ENCODE measurements around the gene KCNQ1. TPM values are rescaled to one million over a fixed set of nuclear protein-coding genes. Genes with fewer than 3 reads are reported as not detected.
A peak's percentile ranks its signal among the peaks of the same experiment; 100 is the strongest.

Gene KCNQ1
- total and polyA plus RNA-seq, 9 of the 15 experiments (the other 6 are each of a cell fraction or from before 2014, with no cell fraction given): 0.44 TPM; not detected in 8

DNA sequence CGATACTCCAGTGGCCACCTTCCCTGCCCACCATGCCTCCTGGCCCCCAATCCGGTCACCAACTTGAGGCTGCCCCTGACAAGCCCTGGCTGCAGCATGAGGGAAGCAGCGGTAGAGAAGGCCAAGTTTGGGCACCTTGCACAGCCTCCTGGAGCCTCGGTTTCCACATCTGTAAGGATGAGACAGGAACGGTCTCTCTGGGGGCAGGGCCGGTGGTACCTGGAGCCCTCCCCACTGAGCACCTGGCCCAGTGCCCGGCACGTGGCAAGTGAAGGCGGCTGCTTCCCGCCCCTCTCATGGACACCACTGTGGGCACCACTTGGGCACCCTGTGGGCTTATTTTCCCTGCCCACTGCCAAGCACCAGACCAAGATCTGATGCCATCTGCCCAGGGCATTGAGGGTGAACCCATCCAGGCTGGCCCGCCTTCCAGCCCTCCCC is 363.0 kb downstream of the KCNQ1 start (continued):
- TF ChIP-seq HEY1 (CRISPR knock-in tag; IDR thresholded peaks at IDR 0.05; ENCODE audit: borderline replicate concordance) (no peak), ESRRA (IDR thresholded peaks at IDR 0.05; ENCODE audit: borderline replicate concordance, low read depth) (no peak)

GRCh38 chr11:2808850-2809846 is 364.3 kb downstream of the KCNQ1 start:
- H4K20me1 ChIP-seq (replicated peaks; ENCODE audit: control insufficient read depth, insufficient read depth, low read length): no peaks in the 10 kb centered on the region
- no TSS peak for BruUV-seq (replicated peaks)
- ChIA-PET POLR2A (interaction anchor here (0.6 kb wide), 1 partner anchor 26 kb away, joined by 3 read pairs; no protein-coding TSS in a partner anchor), CTCF (ENCODE audit: low intra/inter-chr PET ratio) (no interaction called here)
- no peaks in the 10 kb centered on the region for H3K36me3 ChIP-seq (ENCODE audit: control insufficient read depth, insufficient read depth, low read length)
- in situ Hi-C loops (cut with MboI) (no loop called here), intact Hi-C loops (cut with micrococcal nuclease) (no loop called here)
- H3K9ac ChIP-seq (ENCODE audit: insufficient read depth in 1 of 2, low read depth in 2 of 2, low read length in 2 of 2): no peak overlapping the region
- H3K4me1 ChIP-seq (replicated peaks in 1 of 2; ENCODE audit: control insufficient read depth in 2 of 2, insufficient read depth in 2 of 2, low read length in 2 of 2): peaks cover 19 to 56% of the 10 kb centered on the region in 2 experiments
- 18% methylated on average over 15 of the region's 15 CpGs for WGBS (ENCODE audit: insufficient coverage, low coverage, missing lambda C conversion rate)
- no peak overlapping the region for H3K4me3 ChIP-seq
- FAIRE-seq (no peak), DNase-seq (ENCODE audit: extremely low read depth in 1 of 4, low spot score in 3 of 4) (no peak), ATAC-seq (no peak)
- 0 out of 2 replicates have a peak, but pooled peaks cover 6% of the 10 kb centered on the region for H3K9me3 ChIP-seq (replicated peaks; ENCODE audit: control insufficient read depth, insufficient read depth, low read depth, low read length)
- H3K9me1 ChIP-seq (ENCODE audit: control insufficient read depth, insufficient read depth, low read length): no peaks in the 10 kb centered on the region
- no peak overlapping the region for H3K4me2 ChIP-seq (ENCODE audit: insufficient read depth, low read length)
- no peak overlapping the region for H2AFZ ChIP-seq (ENCODE audit: low read depth, low read length)
- no peak overlapping the region for H3K27ac ChIP-seq (ENCODE audit: extremely low read depth, low read depth, low read length)
- H3K79me2 ChIP-seq (ENCODE audit: control insufficient read depth, insufficient read depth, low read length): no peaks in the 10 kb centered on the region
- peaks cover 2 to 10% of the 10 kb centered on the region in 2 experiments; a peak in 1 of 5 replicates for H3K27me3 ChIP-seq (ENCODE audit: control insufficient read depth in 2 of 2, insufficient read depth in 2 of 2, low read length in 2 of 2)
- no peak for TF ChIP-seq DACH1 (IDR thresholded peaks at IDR 0.05; ENCODE audit: partially characterized antibody)
- no peak for TF ChIP-seq ZFP30 (CRISPR knock-in tag; IDR thresholded peaks at IDR 0.05; ENCODE audit: borderline replicate concordance)
- TF ChIP-seq ZNF561 (CRISPR knock-in tag; conservative IDR thresholded peaks at IDR 0.05): no peak
- TF ChIP-seq ZBED1 (IDR thresholded peaks at IDR 0.05): no peak
- no peak for TF ChIP-seq BMI1 (IDR thresholded peaks at IDR 0.05; ENCODE audit: low read length)
- TF ChIP-seq NFIC (IDR thresholded peaks at IDR 0.05): peak; percentile 39; the same call in 1 of the 2 replicates
- TF ChIP-seq L3MBTL2 (IDR thresholded peaks at IDR 0.05): peak; percentile 80
- TF ChIP-seq BHLHE40 (IDR thresholded peaks at IDR 0.05; ENCODE audit: low read length): 0 out of 2 replicates have a peak, but pooled peaks have one; percentile 10
- peak; percentile 21 to 35 for TF ChIP-seq E2F6 (IDR thresholded peaks at IDR 0.05; ENCODE audit: borderline replicate concordance in 1 of 2, extremely low read depth in 1 of 2, insufficient read depth in 1 of 2, insufficient read length in 1 of 2, low read depth in 1 of 2, low read length in 1 of 2, poor library complexity in 1 of 2, severe bottlenecking in 1 of 2)
